ENCODE measurements around the gene USH1G. TPM values are rescaled to one million over a fixed set of nuclear protein-coding genes. Genes with fewer than 3 reads are reported as not detected.
"Not testable (repeated sequence)": the region's sequence is repeated elsewhere in the genome, so short reads cannot be mapped to it uniquely, and the experiment has no call there.

Gene USH1G
- total RNA-seq, 2 donors from 2014 or later = not detected

DNA sequence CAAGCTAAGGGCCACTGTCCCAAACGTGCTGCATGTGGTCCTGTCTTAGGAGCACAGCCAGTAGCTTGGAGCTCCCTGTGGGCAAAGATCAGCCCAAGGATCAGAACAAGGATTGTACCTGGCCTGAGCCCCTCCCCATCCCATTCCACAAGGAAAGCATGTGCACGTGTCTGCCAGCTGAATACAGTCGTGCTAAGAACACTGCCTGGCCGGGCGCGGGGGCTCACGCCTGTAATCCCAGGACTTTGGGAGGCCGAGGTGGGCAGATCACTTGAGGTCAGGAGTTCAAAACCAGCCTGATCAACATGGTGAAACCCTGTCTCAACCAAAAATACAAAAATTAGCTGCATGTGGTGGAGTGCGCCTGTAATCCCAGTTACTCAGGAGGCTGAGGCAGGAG is 53.0 kb downstream of the USH1G start:
- not testable (repeated sequence) for H3K27ac Mint-ChIP-seq; ATAC-seq; DNase-seq; H3K4me3 Mint-ChIP-seq; H3K36me3 Mint-ChIP-seq (ENCODE audit: low read depth); H3K9me3 ChIP-seq (ENCODE audit: control insufficient read depth, low read length, poor library complexity, severe bottlenecking); H3K27me3 Mint-ChIP-seq
- H3K4me1 Mint-ChIP-seq = peaks cover 35% of the 10 kb centered on the region

DNA sequence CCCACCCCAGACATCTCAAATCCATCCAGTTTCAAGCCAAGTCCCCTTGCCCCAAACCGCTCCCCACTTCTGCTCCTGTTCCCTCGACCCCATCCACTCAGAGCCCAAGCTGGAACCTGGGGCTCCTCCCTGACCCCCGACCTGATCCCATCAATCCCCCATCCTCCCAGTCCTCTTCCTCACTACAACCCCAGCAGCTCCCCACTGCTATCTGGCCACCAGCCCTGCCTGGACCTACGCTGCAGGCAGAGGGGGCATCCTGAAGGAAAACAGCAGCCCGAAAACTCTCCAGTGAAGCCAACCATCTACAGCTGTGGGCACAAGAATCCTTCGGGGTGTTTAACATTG is 54.2 kb downstream of the USH1G start:
- peaks cover 36% of the 10 kb centered on the region for H3K4me1 Mint-ChIP-seq
- no peak overlapping the region for H3K27ac Mint-ChIP-seq
- no peak overlapping the region for H3K4me3 Mint-ChIP-seq
- no peaks in the 10 kb centered on the region for H3K36me3 Mint-ChIP-seq (ENCODE audit: low read depth)
- no peak for ATAC-seq
- H3K27me3 Mint-ChIP-seq = no peaks in the 10 kb centered on the region
- no peaks in the 10 kb centered on the region for H3K9me3 ChIP-seq (ENCODE audit: control insufficient read depth, low read length, poor library complexity, severe bottlenecking)
- no peak for DNase-seq

DNA sequence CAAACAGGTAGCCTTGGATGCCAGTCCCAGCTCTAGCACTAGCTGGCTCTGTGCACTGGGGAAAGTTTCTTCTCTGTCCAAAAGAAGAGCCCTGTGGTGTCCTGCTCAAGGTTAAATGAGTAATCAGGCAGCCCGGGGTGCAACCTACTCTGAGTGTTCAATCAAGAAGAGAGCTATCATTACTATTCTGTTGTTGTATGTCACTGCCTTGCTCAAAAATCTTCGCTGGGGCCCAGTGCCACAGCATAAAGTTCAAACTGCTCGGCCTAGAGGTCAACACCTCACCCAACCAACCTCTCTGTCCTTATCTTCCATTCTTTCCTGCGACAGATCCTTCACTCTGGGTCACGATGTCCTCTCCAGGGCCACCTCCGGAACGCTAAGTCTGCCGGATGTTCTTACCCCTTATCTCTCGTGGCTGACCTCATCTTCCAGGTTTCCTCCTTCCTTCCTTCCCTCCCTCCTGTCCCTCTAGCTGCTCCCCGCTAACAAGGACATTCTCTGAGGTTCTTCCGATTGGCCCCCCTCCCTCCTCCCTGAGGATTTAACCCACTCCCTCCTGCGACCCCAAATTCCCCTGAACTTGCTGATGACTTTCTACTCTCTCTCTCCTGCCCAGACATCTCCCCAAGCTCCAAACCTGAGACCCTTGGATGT is 54.7 kb downstream of the USH1G start:
- Mint-ChIP-seq H3K36me3 (ENCODE audit: low read depth) (no peaks in the 10 kb centered on the region), H3K4me3 (no peak overlapping the region), H3K27ac (no peak overlapping the region), H3K27me3 (no peaks in the 10 kb centered on the region), H3K4me1 (peaks cover 35% of the 10 kb centered on the region)
- no peak for ATAC-seq
- H3K9me3 ChIP-seq (ENCODE audit: control insufficient read depth, low read length, poor library complexity, severe bottlenecking) = no peaks in the 10 kb centered on the region
- no peak for DNase-seq

DNA sequence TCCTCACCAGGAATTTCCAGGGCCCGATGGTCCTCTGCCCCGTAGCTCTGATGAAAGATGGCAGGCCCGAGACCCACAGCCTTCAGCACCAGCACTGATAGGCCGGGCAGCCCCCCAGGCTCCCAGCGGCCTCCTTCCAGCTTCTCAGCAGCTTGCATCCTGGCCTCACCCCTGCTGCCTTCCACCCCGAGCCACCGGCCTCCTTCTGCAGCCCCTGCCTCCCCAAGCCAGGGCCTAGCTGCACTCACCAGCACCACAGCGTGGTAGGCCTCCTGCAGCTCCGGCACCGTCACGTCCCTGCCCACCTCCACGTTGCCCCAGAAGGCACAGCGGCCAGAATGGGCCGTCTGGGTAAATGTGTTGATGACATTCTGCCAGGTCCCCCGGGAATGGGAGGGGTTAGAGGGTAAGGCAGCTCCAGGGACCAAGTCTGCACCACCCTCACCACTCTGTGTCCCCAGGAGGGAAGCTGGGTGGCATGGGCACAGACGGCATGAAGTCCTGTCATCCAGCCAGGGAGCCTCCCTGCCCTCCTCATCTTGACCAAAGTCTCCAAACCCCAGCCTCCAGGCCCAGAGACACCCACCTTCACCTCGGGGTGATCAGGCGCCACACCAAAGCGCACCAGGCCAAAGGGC is 56.7 kb downstream of the USH1G start:
- peaks cover 20% of the 10 kb centered on the region for H3K4me1 Mint-ChIP-seq
- ATAC-seq = no peak
- H3K27me3 Mint-ChIP-seq = peaks cover 6% of the 10 kb centered on the region
- no peak overlapping the region for H3K27ac Mint-ChIP-seq
- no peak overlapping the region for H3K4me3 Mint-ChIP-seq
- H3K36me3 Mint-ChIP-seq (ENCODE audit: low read depth) = no peaks in the 10 kb centered on the region
- no peaks in the 10 kb centered on the region for H3K9me3 ChIP-seq (ENCODE audit: control insufficient read depth, low read length, poor library complexity, severe bottlenecking)
- DNase-seq = no peak

Other genes starting within 250 kb of the USH1G start
- gene CD300LF, start 210.3 kb downstream of the USH1G start, total RNA-seq = 1 to 10 TPM in 1 of 2 donors, under 1 TPM in 1; 0.29 to 1.9 TPM
- 10 to 100 TPM; 41.4 to 83.3 TPM for gene RAB37, start 186.0 kb downstream of the USH1G start, total RNA-seq
- 100 to 1,000 TPM; 130 to 132 TPM for gene NHERF1, start 174.6 kb downstream of the USH1G start, total RNA-seq
- gene NAT9, start 146.9 kb downstream of the USH1G start, total RNA-seq = 10 to 100 TPM; 32.3 to 32.8 TPM
- gene GRIN2C, start 63.4 kb downstream of the USH1G start, total RNA-seq = not detected
- 1 to 10 TPM; 4.5 to 8.7 TPM for gene FDXR, start 50.3 kb downstream of the USH1G start, total RNA-seq
- not detected for gene FADS6, start 29.6 kb downstream of the USH1G start, total RNA-seq
- gene OTOP2, start 1.0 kb upstream of the USH1G start, total RNA-seq = not detected
- gene OTOP3, start 12.6 kb upstream of the USH1G start, total RNA-seq = not detected
- gene HID1, start 49.5 kb upstream of the USH1G start, total RNA-seq = 10 to 100 TPM; 10.6 to 14.9 TPM
- under 1 TPM in 1 of 2 donors, not detected in 1; 0.86 TPM for gene CDR2L, start 64.4 kb upstream of the USH1G start, total RNA-seq
- gene MRPL58, start 89.4 kb upstream of the USH1G start, total RNA-seq = 10 to 100 TPM; 13.7 to 19.1 TPM
- gene ATP5PD, start 123.7 kb upstream of the USH1G start, total RNA-seq = 100 to 1,000 TPM; 123 to 145 TPM
- gene KCTD2, start 124.0 kb upstream of the USH1G start, total RNA-seq = 10 to 100 TPM; 20.4 to 27.7 TPM
- gene SLC16A5, start 164.7 kb upstream of the USH1G start, total RNA-seq = 10 to 100 TPM; 11.7 to 14.9 TPM
- 1 to 10 TPM; 8.9 to 9.3 TPM for gene ARMC7, start 186.7 kb upstream of the USH1G start, total RNA-seq
- 10 to 100 TPM; 20.6 to 29.8 TPM for gene NT5C, start 208.5 kb upstream of the USH1G start, total RNA-seq
- 10 to 100 TPM; 40.0 to 46.8 TPM for gene JPT1, start 231.3 kb upstream of the USH1G start, total RNA-seq

All from T-helper 17 cell (primary cell).